ENCODE results near the gene FUT4.

DNA sequence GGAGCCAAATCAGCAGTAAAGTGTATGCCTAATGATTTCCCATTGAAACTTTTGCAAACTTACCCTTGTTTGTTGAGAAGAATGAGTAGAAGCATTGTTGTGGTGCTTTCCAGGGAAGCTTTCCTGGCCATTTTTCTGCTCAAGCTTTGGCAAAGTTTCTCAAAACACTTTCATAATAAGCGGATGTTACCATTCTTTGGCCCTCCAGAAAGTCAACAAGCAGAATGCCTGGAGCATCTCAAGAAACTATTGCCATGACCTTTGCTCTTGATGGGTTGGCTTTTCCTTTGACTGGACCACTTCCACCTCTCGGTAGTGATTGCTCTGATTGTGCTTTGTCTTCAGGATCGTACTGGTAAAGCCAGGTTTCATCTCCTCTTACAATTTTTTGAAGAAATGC is 34.1 kb downstream of the FUT4 start:
- TF ChIP-seq POLR2AphosphoS5 (IDR thresholded peaks at IDR 0.05; ENCODE audit: low read depth, low read length) (no peak), POLR2A (IDR thresholded peaks at IDR 0.05; ENCODE audit: low read depth, low read length) (no peak), TAF1 (IDR thresholded peaks at IDR 0.05; ENCODE audit: borderline replicate concordance, low read depth, low read length) (no peak)
